ENCODE measurements around the gene HTR7. TPM values are rescaled to one million over a fixed set of nuclear protein-coding genes. Genes with fewer than 3 reads are reported as not detected.

Gene HTR7
- total RNA-seq, 4 donors from 2014 or later: 0.55 to 1.3 TPM; not detected in 2

DNA sequence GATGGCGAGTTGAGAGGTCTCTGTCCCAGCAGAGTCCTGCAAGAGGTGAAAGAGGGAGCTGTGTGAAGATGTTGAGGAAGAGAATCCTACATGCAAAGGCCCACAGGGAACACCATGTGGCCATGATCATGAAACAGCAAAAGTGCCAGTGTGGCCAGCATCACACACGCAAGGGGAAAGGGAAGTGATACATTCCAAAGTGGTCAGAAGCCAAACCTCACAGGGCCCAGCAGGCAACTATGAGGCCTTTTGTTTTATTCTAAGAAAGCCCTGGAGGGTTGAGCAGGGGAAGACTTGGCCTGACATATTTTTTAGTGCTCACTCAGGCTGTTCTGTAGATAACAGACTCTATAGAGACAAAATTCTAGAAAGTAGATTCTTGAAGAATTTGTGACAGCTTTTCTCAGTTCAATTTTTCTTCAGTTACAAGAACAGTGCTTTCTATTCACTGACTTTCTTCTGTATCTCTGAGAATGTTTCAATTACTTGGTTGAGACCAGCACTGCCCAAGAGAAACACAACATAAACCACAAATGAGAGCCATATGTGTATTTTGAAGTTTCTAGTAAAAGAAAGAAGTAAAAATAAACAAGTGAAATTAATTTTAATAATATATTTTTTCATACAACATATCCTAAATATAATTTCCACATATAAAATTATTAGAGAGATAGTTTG is 82.3 kb downstream of the HTR7 start:
- H3K9me3 ChIP-seq: no peaks in the 10 kb centered on the region
- in situ Hi-C loops (cut with MboI; ENCODE audit: low pct_ligation_motif_present in 1 of 4, low pct_unique_long_range_greater_than_20kb in 1 of 4, low sequenced_read_pairs in 3 of 4) (loop anchor here in 1 of 4 donors (25.0 kb wide), 1 partner anchor 988 kb away; no protein-coding TSS in a partner anchor), intact Hi-C loops (cut with DNase I; ENCODE audit: low total_unique reads) (no loop called here)
- no peaks in the 10 kb centered on the region for H3K4me1 ChIP-seq
- TF ChIP-seq EP300 (IDR thresholded peaks at IDR 0.05; ENCODE audit: low read depth): no peak
- TF ChIP-seq, protein P1, sequence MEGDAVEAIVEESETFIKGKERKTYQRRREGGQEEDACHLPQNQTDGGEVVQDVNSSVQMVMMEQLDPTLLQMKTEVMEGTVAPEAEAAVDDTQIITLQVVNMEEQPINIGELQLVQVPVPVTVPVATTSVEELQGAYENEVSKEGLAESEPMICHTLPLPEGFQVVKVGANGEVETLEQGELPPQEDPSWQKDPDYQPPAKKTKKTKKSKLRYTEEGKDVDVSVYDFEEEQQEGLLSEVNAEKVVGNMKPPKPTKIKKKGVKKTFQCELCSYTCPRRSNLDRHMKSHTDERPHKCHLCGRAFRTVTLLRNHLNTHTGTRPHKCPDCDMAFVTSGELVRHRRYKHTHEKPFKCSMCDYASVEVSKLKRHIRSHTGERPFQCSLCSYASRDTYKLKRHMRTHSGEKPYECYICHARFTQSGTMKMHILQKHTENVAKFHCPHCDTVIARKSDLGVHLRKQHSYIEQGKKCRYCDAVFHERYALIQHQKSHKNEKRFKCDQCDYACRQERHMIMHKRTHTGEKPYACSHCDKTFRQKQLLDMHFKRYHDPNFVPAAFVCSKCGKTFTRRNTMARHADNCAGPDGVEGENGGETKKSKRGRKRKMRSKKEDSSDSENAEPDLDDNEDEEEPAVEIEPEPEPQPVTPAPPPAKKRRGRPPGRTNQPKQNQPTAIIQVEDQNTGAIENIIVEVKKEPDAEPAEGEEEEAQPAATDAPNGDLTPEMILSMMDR (IDR thresholded peaks at IDR 0.05): no peak
- TF ChIP-seq POLR2AphosphoS5 (IDR thresholded peaks at IDR 0.05): no peak
- TF ChIP-seq POLR2A (IDR thresholded peaks at IDR 0.05): no peak
- DNase-seq: peak; percentile 13
- no peak overlapping the region for H3K27ac ChIP-seq
- no peaks in the 10 kb centered on the region for H3K27me3 ChIP-seq
- H3K36me3 ChIP-seq: no peaks in the 10 kb centered on the region
- H3K4me3 ChIP-seq: no peak overlapping the region
- 61% methylated on average over 2 of the region's 2 CpGs; no CpG with 5 or more reads in 1 of the 2 donors for WGBS, 2 donors (ENCODE audit: low coverage in 1 of 2)

DNA sequence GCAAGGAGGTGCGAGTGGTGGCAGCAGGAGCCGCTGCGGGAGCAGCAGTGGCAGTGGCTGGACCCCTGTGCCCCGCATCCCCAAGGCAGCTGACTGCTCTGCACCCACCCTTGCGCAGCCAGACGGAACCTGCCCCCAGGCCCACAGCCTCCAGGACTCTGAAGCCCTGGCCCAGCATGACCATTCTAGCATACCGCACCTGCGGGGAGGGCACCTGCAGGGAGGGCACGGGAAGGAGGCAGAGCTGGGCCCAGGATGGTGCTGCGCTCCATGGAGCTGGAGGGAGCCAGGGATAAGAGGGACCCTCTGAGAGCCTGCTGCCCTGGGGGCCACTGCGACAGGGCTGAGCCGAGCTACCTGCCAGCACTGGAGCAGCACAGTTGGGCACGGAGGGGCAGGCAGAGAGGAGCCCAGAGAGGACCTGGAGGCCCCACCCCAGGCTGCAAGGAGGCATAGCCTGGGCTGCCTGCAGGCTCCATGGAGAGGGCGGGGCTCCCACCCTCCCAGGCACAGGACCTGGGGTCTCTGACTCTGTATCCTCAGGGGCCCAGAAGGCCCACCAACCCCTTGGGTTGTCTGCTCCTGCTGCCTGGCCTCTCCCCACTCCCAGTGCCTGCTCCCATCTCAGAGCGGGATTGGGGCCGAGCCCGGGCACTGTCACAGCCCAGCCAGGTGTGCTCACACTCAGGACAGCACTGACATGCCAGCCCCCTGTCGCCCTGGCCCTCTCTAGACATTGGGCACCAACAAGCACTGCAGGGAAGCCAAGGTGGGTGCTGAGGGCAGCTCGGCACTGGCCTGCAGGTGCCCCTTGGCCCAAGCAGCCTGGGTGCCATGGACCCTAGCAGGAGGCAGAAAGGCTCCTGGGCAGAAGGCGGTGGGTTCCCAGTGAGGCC is 87.6 kb downstream of the HTR7 start:
- in situ Hi-C loops (cut with MboI; ENCODE audit: low pct_ligation_motif_present in 1 of 4, low pct_unique_long_range_greater_than_20kb in 1 of 4, low sequenced_read_pairs in 3 of 4) (no loop called here), intact Hi-C loops (cut with DNase I; ENCODE audit: low total_unique reads) (no loop called here)
- no peaks in the 10 kb centered on the region for H3K4me1 ChIP-seq
- no peaks in the 10 kb centered on the region for H3K36me3 ChIP-seq
- H3K27me3 ChIP-seq: no peaks in the 10 kb centered on the region
- H3K4me3 ChIP-seq: no peak overlapping the region
- no peaks in the 10 kb centered on the region for H3K9me3 ChIP-seq
- no peak for DNase-seq
- 94% methylated on average over 20 of the region's 20 CpGs; no CpG with 5 or more reads in 1 of the 2 donors for WGBS, 2 donors (ENCODE audit: low coverage in 1 of 2)
- H3K27ac ChIP-seq: no peak overlapping the region
- TF ChIP-seq EP300 (IDR thresholded peaks at IDR 0.05; ENCODE audit: low read depth): no peak
- no peak for TF ChIP-seq POLR2A (IDR thresholded peaks at IDR 0.05)
- TF ChIP-seq, protein P1 (IDR thresholded peaks at IDR 0.05): no peak
- TF ChIP-seq POLR2AphosphoS5 (IDR thresholded peaks at IDR 0.05): no peak

DNA sequence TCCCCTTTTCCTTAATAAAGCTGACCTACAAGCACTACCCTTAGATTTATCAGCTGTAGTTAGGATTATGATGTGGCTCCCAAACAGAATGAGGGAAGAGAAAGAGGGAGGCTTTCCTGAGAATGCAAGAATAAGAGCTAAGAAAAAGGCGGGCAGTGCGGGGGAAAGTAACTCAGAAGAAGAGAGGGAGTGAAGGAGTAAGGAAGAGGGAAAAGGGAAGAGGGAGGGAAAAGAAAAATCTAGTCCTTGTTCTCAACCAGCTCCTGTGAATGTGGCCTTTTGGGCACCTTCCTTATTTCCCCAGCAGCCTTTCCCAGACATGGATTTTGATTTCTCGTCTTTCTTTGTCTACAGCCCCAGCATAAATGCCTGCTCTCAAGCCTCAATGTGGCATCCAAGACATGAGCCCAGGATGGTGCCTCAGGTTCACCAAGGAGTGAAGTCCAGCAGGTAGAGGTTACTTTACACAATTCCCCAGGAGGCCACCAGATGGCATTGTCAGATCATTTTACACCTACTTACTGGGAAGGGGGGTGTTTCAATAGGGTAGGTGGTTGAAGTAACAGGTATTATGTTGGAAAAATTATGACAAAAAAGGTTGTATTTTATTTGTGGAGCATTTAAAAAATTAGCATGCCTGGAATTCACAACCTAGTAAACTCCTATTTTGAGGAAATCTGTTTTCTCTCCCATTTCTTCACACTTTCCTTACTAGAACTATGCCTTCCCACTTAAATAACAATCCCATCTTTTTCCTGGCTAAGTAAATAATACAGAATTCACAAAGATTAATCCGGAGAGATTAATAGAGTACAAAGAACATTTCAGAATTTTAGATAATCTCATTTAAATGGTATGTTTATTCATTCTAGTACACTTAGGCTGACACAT is 106.5 kb downstream of the HTR7 start:
- Histone ChIP-seq H3K27me3 (peaks cover 4% of the 10 kb centered on the region), H3K36me3 (no peaks in the 10 kb centered on the region), H3K4me1 (no peaks in the 10 kb centered on the region), H3K27ac (no peak overlapping the region), H3K4me3 (no peak overlapping the region), H3K9me3 (no peaks in the 10 kb centered on the region)
- DNase-seq: peak; percentile 27
- intact Hi-C loops (cut with DNase I; ENCODE audit: low total_unique reads) (no loop called here), in situ Hi-C loops (cut with MboI; ENCODE audit: low pct_ligation_motif_present in 1 of 4, low pct_unique_long_range_greater_than_20kb in 1 of 4, low sequenced_read_pairs in 3 of 4) (no loop called here)
- TF ChIP-seq EP300 (IDR thresholded peaks at IDR 0.05; ENCODE audit: low read depth): no peak
- TF ChIP-seq, protein P1 (IDR thresholded peaks at IDR 0.05): peak; percentile 51 to 56 (median 55)
- whole genome bisulfite sequencing, 2 donors (ENCODE audit: low coverage in 1 of 2): 40 to 43% methylated on average over 3 to 4 of the region's 4 CpGs

Data from transverse colon (tissue), 4 donors.